Hepatocyte (in vitro differentiated cells): Measurements from ENCODE around the gene C4BPA. TPM values are rescaled to one million over a fixed set of nuclear protein-coding genes. Genes with fewer than 3 reads are reported as not detected.

Experiments used
- DNase-seq: peaks from one replicate; pipeline ENCODE4 v3.0.0-alpha.2; 2016; ENCODE audit warnings: low spot score
- H2AFZ ChIP-seq: fragments of 200-600 bp; sonication (generic); 2 replicates; pipeline ENCODE4 v1.6.0; 2016; ENCODE audit warnings: antibody characterized with exemption, mild to moderate bottlenecking
- H3K27ac ChIP-seq: fragments of 200-600 bp; sonication (generic); 2 replicates; pipeline ENCODE4 v1.5.1; 2016; ENCODE audit warnings: mild to moderate bottlenecking
- H3K27me3 ChIP-seq: fragments of 200-600 bp; sonication (generic); 2 replicates; pipeline ENCODE4 v1.6.1; 2016
- H3K36me3 ChIP-seq: fragments of 200-600 bp; sonication (generic); replicated peaks from 2 replicates; pipeline ENCODE4 v1.5.1; 2016; ENCODE audit warnings: low read depth; ENCODE audit not compliant: insufficient read depth
- H3K4me1 ChIP-seq: fragments of 200-600 bp; sonication (generic); 2 replicates; pipeline ENCODE4 v1.5.1; 2016; ENCODE audit warnings: mild to moderate bottlenecking, moderate library complexity; ENCODE audit not compliant: insufficient read depth
- H3K4me2 ChIP-seq: fragments of 200-600 bp; sonication (generic); 2 replicates; pipeline ENCODE4 v1.6.0; 2016
- H3K4me3 ChIP-seq: fragments of 200-600 bp; sonication (generic); 2 replicates; pipeline ENCODE4 v1.5.1; 2016; ENCODE audit warnings: mild to moderate bottlenecking
- H3K79me2 ChIP-seq: fragments of 200-600 bp; sonication (generic); 2 replicates; pipeline ENCODE4 v1.6.0; 2017; ENCODE audit warnings: mild to moderate bottlenecking
- H3K9me2 ChIP-seq: fragments of 200-600 bp; sonication (generic); replicated peaks from 2 replicates; pipeline ENCODE4 v1.6.0; 2017; ENCODE audit warnings: mild to moderate bottlenecking; ENCODE audit not compliant: insufficient read depth
- H3K9me3 ChIP-seq: fragments of 200-600 bp; sonication (generic); 2 replicates; pipeline ENCODE4 v1.5.1; 2016; ENCODE audit warnings: low read depth, mild to moderate bottlenecking
- H4K20me1 ChIP-seq: fragments of 200-600 bp; sonication (generic); 2 replicates; pipeline ENCODE4 v1.6.0; 2016; ENCODE audit warnings: mild to moderate bottlenecking; ENCODE audit not compliant: insufficient read depth, poor library complexity, severe bottlenecking
- EZH2 ChIP-seq: fragments of 200-600 bp; sonication (generic); IDR thresholded peaks from 2 replicates; pipeline ENCODE4 v1.6.1; 2016; ENCODE audit warnings: antibody characterized with exemption, mild to moderate bottlenecking, borderline replicate concordance
- EZH2phosphoT487 ChIP-seq: fragments of 200-600 bp; sonication (generic); IDR thresholded peaks from one replicate; pipeline ENCODE4 v1.6.1; 2018; ENCODE audit warnings: antibody characterized with exemption, mild to moderate bottlenecking, low read depth, moderate library complexity; ENCODE audit not compliant: unreplicated experiment, severe bottlenecking
- WGBS: methylation state at CpG from one replicate; pipeline ENCODE4 v1.1.6; 2016; ENCODE audit warnings: low lambda C conversion rate; ENCODE audit errors: missing lambda C conversion rate; 5-methylcytosine and 5-hydroxymethylcytosine counted together
- polyA plus RNA-seq: library from polyadenylated mRNA; unstranded; fragments of >200 nt; fragmentation: Nextera tagmentation; extraction: Ambion mirVana; gene quantifications from 2 replicates; pipeline ENCODE4 v1.2.1, GENCODE V29; 2016
- total RNA-seq: library from RNA; depleted of rRNA; stranded (reverse); fragments of >200 nt; gene quantifications from 2 replicates; pipeline ENCODE4 v1.2.3, GENCODE V29; 2014
- TF ChIP-seq, protein P1 (sequence below): fragments of 200-600 bp; sonication (generic); IDR thresholded peaks from 2 replicates; pipeline ENCODE4 v1.5.1; 2016; ENCODE audit warnings: antibody characterized with exemption, mild to moderate bottlenecking; ENCODE audit not compliant: poor library complexity

Gene C4BPA
- total and polyA plus RNA-seq, 2 experiments from 2014 or later: 12.4 to 17.2 TPM

DNA sequence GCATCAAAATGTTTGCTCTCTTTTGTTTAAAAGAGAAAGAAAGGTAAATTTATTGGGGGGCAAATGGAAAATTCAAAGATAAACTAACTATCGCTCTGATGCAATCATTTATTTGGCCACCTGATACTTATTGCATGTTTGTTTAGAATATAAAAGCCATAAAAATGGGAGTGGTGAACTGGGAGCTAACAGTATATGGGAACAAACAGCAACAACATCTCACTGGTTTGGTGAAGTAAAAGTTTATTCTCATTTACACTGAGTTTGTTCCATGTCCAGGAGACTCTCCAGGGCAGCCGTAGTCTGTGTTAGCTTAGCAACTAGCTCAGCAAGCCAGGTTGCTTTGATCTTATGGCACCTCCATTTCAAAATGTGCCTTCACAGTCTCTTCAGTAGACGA is 20.4 kb downstream of the C4BPA start:
- Histone ChIP-seq H3K9me3 (no peaks in the 10 kb centered on the region), H4K20me1 (no peaks in the 10 kb centered on the region), H3K4me3 (no peak overlapping the region), H3K4me1 (no peaks in the 10 kb centered on the region), H2AFZ (no peak overlapping the region), H3K36me3 (no peaks in the 10 kb centered on the region), H3K9me2 (no peaks in the 10 kb centered on the region), H3K79me2 (no peaks in the 10 kb centered on the region), H3K27me3 (no peaks in the 10 kb centered on the region), H3K27ac (no peak overlapping the region), H3K4me2 (no peak overlapping the region)
- TF ChIP-seq, protein P1, sequence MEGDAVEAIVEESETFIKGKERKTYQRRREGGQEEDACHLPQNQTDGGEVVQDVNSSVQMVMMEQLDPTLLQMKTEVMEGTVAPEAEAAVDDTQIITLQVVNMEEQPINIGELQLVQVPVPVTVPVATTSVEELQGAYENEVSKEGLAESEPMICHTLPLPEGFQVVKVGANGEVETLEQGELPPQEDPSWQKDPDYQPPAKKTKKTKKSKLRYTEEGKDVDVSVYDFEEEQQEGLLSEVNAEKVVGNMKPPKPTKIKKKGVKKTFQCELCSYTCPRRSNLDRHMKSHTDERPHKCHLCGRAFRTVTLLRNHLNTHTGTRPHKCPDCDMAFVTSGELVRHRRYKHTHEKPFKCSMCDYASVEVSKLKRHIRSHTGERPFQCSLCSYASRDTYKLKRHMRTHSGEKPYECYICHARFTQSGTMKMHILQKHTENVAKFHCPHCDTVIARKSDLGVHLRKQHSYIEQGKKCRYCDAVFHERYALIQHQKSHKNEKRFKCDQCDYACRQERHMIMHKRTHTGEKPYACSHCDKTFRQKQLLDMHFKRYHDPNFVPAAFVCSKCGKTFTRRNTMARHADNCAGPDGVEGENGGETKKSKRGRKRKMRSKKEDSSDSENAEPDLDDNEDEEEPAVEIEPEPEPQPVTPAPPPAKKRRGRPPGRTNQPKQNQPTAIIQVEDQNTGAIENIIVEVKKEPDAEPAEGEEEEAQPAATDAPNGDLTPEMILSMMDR: no peak
- no peak for TF ChIP-seq EZH2
- no peak for TF ChIP-seq EZH2phosphoT487
- WGBS: 79% methylated on average over 3 of the region's 3 CpGs
- no peak for DNase-seq

DNA sequence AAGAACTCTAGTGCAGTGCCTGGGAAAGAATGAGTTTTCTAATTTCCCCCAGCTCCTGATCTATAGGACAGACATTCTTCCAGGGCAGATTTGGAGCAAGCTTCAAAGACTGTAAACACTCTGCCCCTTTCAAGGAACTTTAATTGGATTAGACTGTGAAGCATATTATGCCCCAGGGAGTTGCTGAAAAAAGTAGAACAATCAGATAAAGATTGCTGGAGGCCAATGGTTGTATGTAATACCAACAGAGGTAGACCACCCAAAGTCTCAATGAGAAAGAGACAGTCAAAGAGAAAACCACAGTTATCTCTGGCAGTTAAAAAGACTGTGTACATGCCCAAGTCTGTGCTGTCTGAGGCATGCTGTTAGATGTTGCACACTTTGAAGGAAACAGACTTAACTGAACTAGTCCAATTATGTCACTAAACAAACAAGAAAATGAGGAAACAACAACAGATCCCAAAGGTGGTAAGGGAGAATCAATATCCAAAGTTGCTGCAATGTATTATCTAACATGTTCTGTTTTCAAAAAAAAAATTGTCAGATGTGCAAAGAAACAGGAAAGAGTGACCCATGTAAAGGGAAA is 24.4 kb downstream of the C4BPA start:
- Histone ChIP-seq H3K27me3 (no peaks in the 10 kb centered on the region), H3K79me2 (no peaks in the 10 kb centered on the region), H3K9me3 (no peaks in the 10 kb centered on the region), H3K4me3 (no peak overlapping the region), H3K27ac (no peak overlapping the region), H4K20me1 (no peaks in the 10 kb centered on the region), H3K9me2 (no peaks in the 10 kb centered on the region), H2AFZ (no peak overlapping the region), H3K4me1 (no peaks in the 10 kb centered on the region), H3K36me3 (no peaks in the 10 kb centered on the region), H3K4me2 (no peak overlapping the region)
- TF ChIP-seq EZH2 (no peak), EZH2phosphoT487 (no peak)
- TF ChIP-seq, protein P1: no peak
- no peak for DNase-seq

DNA sequence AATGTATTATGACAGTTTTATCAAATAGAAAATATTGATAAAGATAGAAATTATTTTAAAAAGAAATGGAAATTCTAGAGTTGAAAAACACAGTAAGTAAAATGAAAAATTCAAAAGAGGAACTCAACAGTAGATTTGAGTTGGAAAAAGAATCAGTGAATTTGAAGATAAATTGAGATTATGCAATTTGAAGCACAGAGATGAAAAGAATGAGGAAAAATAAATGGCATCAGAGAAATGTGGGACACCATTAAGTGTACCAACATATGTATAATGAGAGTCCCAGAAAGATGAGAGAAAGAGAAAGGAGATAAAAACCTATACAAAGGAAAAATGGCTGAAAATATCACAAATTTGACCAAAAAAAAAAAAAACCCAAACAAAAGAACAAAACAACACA is 25.0 kb downstream of the C4BPA start:
- Histone ChIP-seq H3K27me3 (no peaks in the 10 kb centered on the region), H3K36me3 (no peaks in the 10 kb centered on the region), H3K4me2 (no peak overlapping the region), H3K4me3 (no peak overlapping the region), H3K79me2 (no peaks in the 10 kb centered on the region), H2AFZ (no peak overlapping the region), H3K9me2 (no peaks in the 10 kb centered on the region), H3K9me3 (no peaks in the 10 kb centered on the region), H3K4me1 (no peaks in the 10 kb centered on the region), H3K27ac (no peak overlapping the region), H4K20me1 (no peaks in the 10 kb centered on the region)
- TF ChIP-seq EZH2: no peak
- TF ChIP-seq, protein P1: no peak
- TF ChIP-seq EZH2phosphoT487: no peak
- no peak for DNase-seq
